H1 (cell line): Measurements from ENCODE around the gene LRRC2. TPM values are rescaled to one million over a fixed set of nuclear protein-coding genes. Genes with fewer than 3 reads are reported as not detected.

Experiments used
- CTCF ChIA-PET: fragments of 300-600 bp; sonication (Branson Sonifier 250); formaldehyde crosslinking; loops from one replicate; lab custom pipeline; 2021; ENCODE audit not compliant: partially characterized antibody; lab: Charles Lee
- POLR2A ChIA-PET: fragments of 300-600 bp; sonication (Branson Sonifier 250); formaldehyde crosslinking; loops from one replicate; lab custom pipeline; 2021; ENCODE audit warnings: inconsistent platforms; ENCODE audit not compliant: partially characterized antibody; lab: Charles Lee
- DNase-seq, 2 experiments: peaks; one replicate each; pipeline versions ENCODE4 v3.0.0 to v3.0.0-alpha.2; 2010 to 2022; ENCODE audit warnings: low spot score in 2 of 2, low read depth in 1 of 2, mixed read lengths in 1 of 2
- FAIRE-seq: peaks from 2 replicates; lab custom pipeline; 2011; peaks lifted over from hg19 to GRCh38; lab: Jason Lieb, UNC
- H2AFZ ChIP-seq: 2 replicates; pipeline ENCODE4 v1.8.1; 2012; ENCODE audit warnings: low read length, inconsistent platforms
- H2AK5ac ChIP-seq: 2 replicates; pipeline ENCODE4 v1.6.1; 2013; ENCODE audit warnings: low read depth, low read length
- H2BK120ac ChIP-seq: replicated peaks from 2 replicates; pipeline ENCODE3; 2013; ENCODE audit warnings: low read depth, low read length, inconsistent platforms
- H2BK12ac ChIP-seq: 2 replicates; pipeline ENCODE4 v1.6.1; 2013; ENCODE audit warnings: low read depth, low read length
- H2BK15ac ChIP-seq: 2 replicates; pipeline ENCODE4 v1.6.1; 2013; ENCODE audit warnings: low read length
- H2BK20ac ChIP-seq: 2 replicates; pipeline ENCODE4 v1.6.1; 2013; ENCODE audit warnings: low read length
- H2BK5ac ChIP-seq: 2 replicates; pipeline ENCODE4 v1.6.1; 2013; ENCODE audit warnings: low read depth, low read length
- H3K14ac ChIP-seq: 2 replicates; pipeline ENCODE4 v1.6.1; 2013; ENCODE audit warnings: inconsistent platforms; ENCODE audit not compliant: insufficient read length
- H3K18ac ChIP-seq: 2 replicates; pipeline ENCODE4 v1.6.1; 2013; ENCODE audit warnings: low read length; ENCODE audit errors: extremely low read depth
- H3K23ac ChIP-seq: 2 replicates; pipeline ENCODE4 v1.6.1; 2013; ENCODE audit warnings: inconsistent platforms; ENCODE audit not compliant: insufficient read length
- H3K23me2 ChIP-seq: 2 replicates; pipeline ENCODE4 v1.6.1; 2013; ENCODE audit warnings: low read depth, low read length
- H3K27ac ChIP-seq: 2 replicates; pipeline ENCODE4 v1.6.1; 2011; ENCODE audit warnings: low read depth, low read length, inconsistent platforms
- H3K27me3 ChIP-seq, 4 experiments: replicated peaks in 1 of 4; 1 replicate in 1 of 4; 2 replicates in 3 of 4; pipeline versions ENCODE4 v1.6.1 to v1.8.1; 2011 to 2013; ENCODE audit warnings: low read length in 3 of 4, mild to moderate bottlenecking in 3 of 4, inconsistent platforms in 2 of 4, mixed read lengths in 2 of 4, moderate library complexity in 1 of 4; ENCODE audit not compliant: control insufficient read depth in 3 of 4, insufficient read depth in 3 of 4; ENCODE audit errors: extremely low read depth in 1 of 4
- H3K36me3 ChIP-seq, 4 experiments: 2 replicates each; pipeline versions ENCODE4 v1.6.1 to v1.8.1; 2011 to 2013; ENCODE audit warnings: mild to moderate bottlenecking in 4 of 4, low read length in 3 of 4, moderate library complexity in 2 of 4, control low read depth in 1 of 4, inconsistent platforms in 1 of 4; ENCODE audit not compliant: insufficient read depth in 4 of 4, control insufficient read depth in 2 of 4
- H3K4ac ChIP-seq: replicated peaks from 2 replicates; pipeline ENCODE3; 2013; ENCODE audit warnings: low read length, low read depth, mixed read lengths, inconsistent platforms; ENCODE audit not compliant: insufficient read length
- H3K4me1 ChIP-seq, 4 experiments: replicated peaks in 1 of 4; 1 replicate in 1 of 4; 2 replicates in 3 of 4; pipeline versions ENCODE4 v1.6.1 to v1.8.1; 2011 to 2013; ENCODE audit warnings: low read length in 3 of 4, inconsistent platforms in 2 of 4, mixed read lengths in 1 of 4; ENCODE audit not compliant: insufficient read depth in 4 of 4, control insufficient read depth in 3 of 4
- H3K4me2 ChIP-seq, 2 experiments: 2 replicates each; pipeline versions ENCODE4 v1.6.1 to v1.8.1; 2011 to 2013; ENCODE audit warnings: low read depth in 2 of 2, low read length in 2 of 2, control low read depth in 1 of 2, inconsistent platforms in 1 of 2, mild to moderate bottlenecking in 1 of 2; ENCODE audit not compliant: insufficient read depth in 1 of 2
- H3K4me3 ChIP-seq, 4 experiments: fragments of 200-600, 300-600 bp in 1 of 4; sonication (generic), shearing (Covaris generic), sonication (Bioruptor Twin) in 1 of 4; 2 replicates each; pipeline versions ENCODE4 v1.5.1 to v1.8.1; 2011 to 2016; ENCODE audit warnings: low read length in 4 of 4, low read depth in 3 of 4, control low read depth in 2 of 4, inconsistent platforms in 2 of 4, mild to moderate bottlenecking in 2 of 4, mixed read lengths in 1 of 4, moderate library complexity in 1 of 4; ENCODE audit not compliant: insufficient read depth in 2 of 4; ENCODE audit errors: extremely low read depth in 1 of 4
- H3K56ac ChIP-seq: replicated peaks from 2 replicates; pipeline ENCODE3; 2013; ENCODE audit warnings: low read depth, mild to moderate bottlenecking, mixed read lengths, low read length, inconsistent platforms; ENCODE audit not compliant: insufficient read length
- H3K79me1 ChIP-seq: 2 replicates; pipeline ENCODE4 v1.6.1; 2013; ENCODE audit warnings: low read depth, low read length, control low read depth
- H3K79me2 ChIP-seq, 2 experiments: 2 replicates each; pipeline versions ENCODE4 v1.6.1 to v1.8.1; 2012 to 2013; ENCODE audit warnings: low read length in 2 of 2, mild to moderate bottlenecking in 2 of 2, inconsistent platforms in 1 of 2; ENCODE audit not compliant: insufficient read depth in 2 of 2, control insufficient read depth in 1 of 2
- H3K9ac ChIP-seq, 4 experiments: replicated peaks in 1 of 4; 1 replicate in 1 of 4; 2 replicates in 3 of 4; pipeline versions ENCODE4 v1.6.1 to v1.8.1; 2011 to 2013; ENCODE audit warnings: low read depth in 3 of 4, low read length in 3 of 4, control low read depth in 2 of 4, mild to moderate bottlenecking in 2 of 4, moderate library complexity in 2 of 4, inconsistent platforms in 1 of 4; ENCODE audit errors: extremely low read depth in 1 of 4
- H3K9me3 ChIP-seq, 2 experiments: 2 replicates each; pipeline versions ENCODE4 v1.6.1 to v1.8.1; 2012 to 2013; ENCODE audit warnings: mild to moderate bottlenecking in 2 of 2, moderate library complexity in 2 of 2, control low read depth in 1 of 2, inconsistent platforms in 1 of 2, low read depth in 1 of 2, low read length in 1 of 2, mixed read lengths in 1 of 2; ENCODE audit not compliant: insufficient read depth in 2 of 2
- H4K20me1 ChIP-seq, 2 experiments: replicated peaks in 1 of 2; 2 replicates each; pipeline versions ENCODE3 to v1.8.1; 2011 to 2013; ENCODE audit warnings: inconsistent platforms in 2 of 2, low read length in 2 of 2, mild to moderate bottlenecking in 1 of 2; ENCODE audit not compliant: insufficient read depth in 2 of 2, control insufficient read depth in 1 of 2
- H4K5ac ChIP-seq: 2 replicates; pipeline ENCODE4 v1.6.1; 2013; ENCODE audit warnings: low read length, low read depth, mixed read lengths, inconsistent platforms; ENCODE audit not compliant: insufficient read length
- H4K8ac ChIP-seq: 2 replicates; pipeline ENCODE4 v1.8.0; 2013; ENCODE audit warnings: mild to moderate bottlenecking, moderate library complexity, low read length, inconsistent platforms; ENCODE audit not compliant: insufficient read depth; ENCODE audit errors: extremely low read depth
- H4K91ac ChIP-seq: replicated peaks from 2 replicates; pipeline ENCODE3; 2013; ENCODE audit warnings: low read length, mixed read lengths, inconsistent platforms; ENCODE audit not compliant: insufficient read length
- BACH1 ChIP-seq: IDR thresholded peaks from 2 replicates; pipeline ENCODE4 v1.6.1; 2012; ENCODE audit warnings: low read length, improper control_type of control experiment
- BRCA1 ChIP-seq: IDR thresholded peaks from 2 replicates; pipeline ENCODE4 v1.6.1; 2012; ENCODE audit warnings: low read depth, low read length, improper control_type of control experiment
- CBX5 ChIP-seq: fragments of 300-800, 300-1000 bp; sonication (generic); IDR thresholded peaks from 2 replicates; pipeline ENCODE4 v1.7.1; 2016; ENCODE audit warnings: antibody characterized with exemption, low read length, low read depth
- CHD2 ChIP-seq: IDR thresholded peaks from 2 replicates; pipeline ENCODE4 v1.6.1; 2012; ENCODE audit warnings: low read length, improper control_type of control experiment
- EP300 ChIP-seq, 2 experiments: IDR thresholded peaks; 1 replicate in 1 of 2; 2 replicates in 1 of 2; pipeline ENCODE4 v1.6.1; 2011 to 2012; ENCODE audit warnings: low read depth in 2 of 2, low read length in 2 of 2, mild to moderate bottlenecking in 2 of 2, borderline replicate concordance in 1 of 2, inconsistent platforms in 1 of 2, moderate library complexity in 1 of 2
- HDAC6 ChIP-seq: IDR thresholded peaks from one replicate; pipeline ENCODE4 v1.7.1; 2012; ENCODE audit warnings: low read depth, mild to moderate bottlenecking, inconsistent platforms, low read length, moderate library complexity
- KDM1A ChIP-seq: fragments of 200-600, 300-600 bp; sonication (generic); IDR thresholded peaks from 2 replicates; pipeline ENCODE4 v1.7.1; 2016; ENCODE audit warnings: mild to moderate bottlenecking, low read length, borderline replicate concordance
- NANOG ChIP-seq: IDR thresholded peaks from 2 replicates; pipeline ENCODE4 v1.6.1; 2011; ENCODE audit warnings: low read length, low read depth, mild to moderate bottlenecking, inconsistent platforms; ENCODE audit not compliant: insufficient read depth, poor library complexity, severe bottlenecking
- RBBP5 ChIP-seq: IDR thresholded peaks from 2 replicates; pipeline ENCODE4 v1.7.1; 2012; ENCODE audit warnings: low read depth, mild to moderate bottlenecking, inconsistent platforms, low read length, moderate library complexity, borderline replicate concordance
- SIX5 ChIP-seq: IDR thresholded peaks from 2 replicates; pipeline ENCODE4 v1.6.1; 2011; ENCODE audit warnings: mild to moderate bottlenecking, low read depth, low read length
- SP1 ChIP-seq: IDR thresholded peaks from 2 replicates; pipeline ENCODE4 v1.6.1; 2011; ENCODE audit warnings: low read depth, low read length
- TAF1 ChIP-seq: IDR thresholded peaks from 2 replicates; pipeline ENCODE4 v1.6.1; 2011; ENCODE audit warnings: mild to moderate bottlenecking, low read depth, low read length
- TBP ChIP-seq: IDR thresholded peaks from 2 replicates; pipeline ENCODE4 v1.6.1; 2011; ENCODE audit warnings: low read depth, low read length, improper control_type of control experiment
- YY1 ChIP-seq: IDR thresholded peaks from 2 replicates; pipeline ENCODE4 v1.6.1; 2011; ENCODE audit warnings: low read depth, mild to moderate bottlenecking, low read length
- WGBS, 2 experiments: shearing (Covaris generic) in 1 of 2; methylation state at CpG; one replicate each; pipeline versions ENCODE4 v1.1.6 to v1.1.7; 2013 to 2015; ENCODE audit warnings: low lambda C conversion rate in 2 of 2, mixed read lengths in 2 of 2, inconsistent platforms in 1 of 2, low coverage in 1 of 2, missing lambda C conversion rate in 1 of 2; ENCODE audit not compliant: insufficient replicate concordance in 2 of 2, insufficient coverage in 1 of 2, insufficient read length in 1 of 2; ENCODE audit errors: extremely low coverage in 1 of 2, missing lambda C conversion rate in 1 of 2; 5-methylcytosine and 5-hydroxymethylcytosine counted together
- polyA plus RNA-seq, 7 experiments: library from polyadenylated mRNA; depleted of rRNA in 3 of 7; stranded (reverse) in 5 of 7; unstranded in 2 of 7; fragments of >200 nt in 5 of 7; fragments of 200-250 nt in 2 of 7; gene quantifications; 1 replicate in 5 of 7; 2 replicates in 1 of 7; 4 replicates in 1 of 7; pipeline versions ENCODE4 v1.2.1 to v1.2.3, GENCODE V29; 2011 to 2013; ENCODE audit warnings: missing spikeins in 2 of 7, mixed read lengths in 2 of 7
- total RNA-seq: library from RNA; stranded (reverse); fragmentation: NEBNext Ultra II Directional; extraction: Animal tissue kit (Norgen Biotek cat#: 25700); gene quantifications from 2 replicates; pipeline ENCODE4 v1.2.1, GENCODE V29; 2021

LRRC2 gene
- total and polyA plus RNA-seq, 2 of the 8 experiments (the other 6 are each of a cell fraction or from before 2014, with no cell fraction given) = 1.4 to 6.4 TPM

DNA sequence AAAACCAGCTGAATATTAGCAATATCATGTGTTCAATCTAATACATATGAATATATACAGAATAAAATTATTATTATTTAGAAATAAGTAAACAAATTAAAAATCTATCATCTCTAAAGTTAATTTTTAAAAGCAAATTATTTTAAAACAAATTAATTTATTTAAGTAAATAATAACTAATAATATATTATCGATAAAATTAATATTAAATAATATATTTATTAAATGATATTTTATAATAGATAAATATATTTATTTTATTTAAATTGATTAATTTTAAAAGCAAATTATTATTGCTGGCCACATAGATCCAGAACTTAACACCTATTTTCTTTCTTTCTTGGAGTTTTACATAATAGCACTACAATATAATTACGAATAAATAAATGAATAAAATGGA is 46.1 kb downstream of the LRRC2 start:
- Histone ChIP-seq H3K18ac (no peak overlapping the region), H3K27me3 (no peaks in the 10 kb centered on the region), H3K4ac (no peak overlapping the region), H3K36me3 (no peaks in the 10 kb centered on the region), H2AK5ac (no peak overlapping the region), H3K23me2 (peaks cover 5% of the 10 kb centered on the region; the same call in 1 of the 2 replicates), H3K4me1 (no peaks in the 10 kb centered on the region), H2BK15ac (no peak overlapping the region), H3K79me1 (no peaks in the 10 kb centered on the region), H4K91ac (no peak overlapping the region), H2BK5ac (no peak overlapping the region), H4K8ac (no peak overlapping the region), H2BK12ac (no peak overlapping the region), H2AFZ (no peak overlapping the region), H4K5ac (no peak overlapping the region), H2BK20ac (no peak overlapping the region), H3K27ac (no peak overlapping the region), H2BK120ac (no peak overlapping the region), H3K4me3 (no peak overlapping the region), H3K4me2 (no peak overlapping the region), H3K9me3 (no peaks in the 10 kb centered on the region), H3K56ac (no peak overlapping the region), H3K23ac (no peak overlapping the region), H3K79me2 (no peaks in the 10 kb centered on the region), H4K20me1 (no peaks in the 10 kb centered on the region), H3K9ac (no peak overlapping the region), H3K14ac (no peak overlapping the region)
- WGBS, 2 experiments = 82% methylated on average over 2 of the region's 2 CpGs; no CpG with 5 or more reads in 1 of the 2 experiments
- DNase-seq = no peak
- FAIRE-seq = no peak
- ChIA-PET CTCF (interaction anchor here (0.6 to 3.7 kb wide), 5 partner anchors 21 to 34 kb away, joined by 3 to 14 read pairs (median 3); no protein-coding TSS in a partner anchor), POLR2A (interaction anchor here (1.3 to 1.5 kb wide), 2 partner anchors 14 to 22 kb away, joined by 3 read pairs; no protein-coding TSS in a partner anchor)
- no peak for TF ChIP-seq KDM1A
- no peak for TF ChIP-seq BRCA1
- TF ChIP-seq CHD2 = no peak
- TF ChIP-seq TAF1 = no peak
- no peak for TF ChIP-seq YY1
- TF ChIP-seq RBBP5 = no peak
- no peak for TF ChIP-seq HDAC6
- TF ChIP-seq BACH1 = no peak
- no peak for TF ChIP-seq NANOG
- TF ChIP-seq CBX5 = no peak
- no peak for TF ChIP-seq SP1
- no peak for TF ChIP-seq EP300 (IDR thresholded peaks at IDR 0.05; ENCODE audit: borderline replicate concordance in 1 of 2, low read depth in 2 of 2, low read length in 2 of 2)
- TF ChIP-seq TBP = no peak
- TF ChIP-seq SIX5 = no peak
